HEK293T (cell line): ENCODE results near the gene OGDH.

Experiments
- CTCF ChIA-PET: fragments of 350-600 bp; formaldehyde crosslinking; extraction: SDS; loops from one replicate; lab custom pipeline; 2021; ENCODE audit warnings: antibody characterized with exemption, inconsistent platforms; lab: Yijun Ruan, JAX
- POLR2A ChIA-PET: fragments of 350-600 bp; formaldehyde crosslinking; extraction: SDS; loops from one replicate; lab custom pipeline; 2020; ENCODE audit warnings: antibody characterized with exemption, inconsistent platforms; lab: Yijun Ruan, JAX
- DNase-seq: peaks from one replicate; pipeline ENCODE4 v3.0.0; 2012; ENCODE audit warnings: mixed read lengths; ENCODE audit errors: extremely low spot score
- ARNT ChIP-seq: fragments of 450-650 bp; IDR thresholded peaks from 2 replicates; pipeline ENCODE4 v1.6.1; 2017; ENCODE audit warnings: mild to moderate bottlenecking
- BHLHE40 ChIP-seq: fragments of 450-650 bp; IDR thresholded peaks from 2 replicates; pipeline ENCODE4 v1.6.1; 2016; ENCODE audit warnings: mild to moderate bottlenecking, moderate library complexity, borderline replicate concordance
- CTBP1 ChIP-seq: fragments of 450-650 bp; IDR thresholded peaks from 2 replicates; pipeline ENCODE4 v1.6.1; 2016; ENCODE audit warnings: borderline replicate concordance
- ELF4 ChIP-seq: fragments of 450-650 bp; IDR thresholded peaks from 2 replicates; pipeline ENCODE4 v1.6.1; 2017; ENCODE audit warnings: antibody characterized with exemption
- FOXA1 ChIP-seq: fragments of 450-650 bp; IDR thresholded peaks from 2 replicates; pipeline ENCODE4 v1.6.1; 2016; ENCODE audit warnings: mild to moderate bottlenecking
- FOXK2 ChIP-seq: fragments of 450-650 bp; IDR thresholded peaks from 2 replicates; pipeline ENCODE4 v1.6.1; 2016; ENCODE audit warnings: mild to moderate bottlenecking
- FOXM1 ChIP-seq: fragments of 450-650 bp; IDR thresholded peaks from 2 replicates; pipeline ENCODE4 v1.6.1; 2017; ENCODE audit warnings: mild to moderate bottlenecking, borderline replicate concordance
- HDGF ChIP-seq: fragments of 450-650 bp; IDR thresholded peaks from 2 replicates; pipeline ENCODE4 v1.6.1; 2017; ENCODE audit warnings: antibody characterized with exemption, borderline replicate concordance
- L3MBTL2 ChIP-seq: fragments of 450-650 bp; conservative IDR thresholded peaks from 2 replicates; pipeline ENCODE4 v1.6.1; 2016; ENCODE audit warnings: mild to moderate bottlenecking
- LEF1 ChIP-seq: fragments of 450-650 bp; IDR thresholded peaks from 2 replicates; pipeline ENCODE4 v1.6.1; 2017; ENCODE audit warnings: mild to moderate bottlenecking, borderline replicate concordance
- NFRKB ChIP-seq: fragments of 450-650 bp; IDR thresholded peaks from 2 replicates; pipeline ENCODE4 v1.6.1; 2016; ENCODE audit warnings: mild to moderate bottlenecking, moderate library complexity
- PKNOX1 ChIP-seq: fragments of 450-650 bp; IDR thresholded peaks from 2 replicates; pipeline ENCODE4 v1.6.1; 2016
- SP1 ChIP-seq: fragments of 450-650 bp; IDR thresholded peaks from 2 replicates; pipeline ENCODE4 v1.6.1; 2017
- SUZ12 ChIP-seq: fragments of 450-650 bp; IDR thresholded peaks from 2 replicates; pipeline ENCODE4 v1.6.1; 2016; ENCODE audit warnings: mild to moderate bottlenecking
- TARDBP ChIP-seq: fragments of 450-650 bp; IDR thresholded peaks from 2 replicates; pipeline ENCODE4 v1.6.1; 2016
- ZNF384 ChIP-seq: fragments of 450-650 bp; IDR thresholded peaks from 2 replicates; pipeline ENCODE4 v1.6.1; 2016

The OGDH gene

GRCh38 chr7:44752822-44753221 lies 146.4 kb downstream of the OGDH start:
- DNase-seq: no peak
- CTCF ChIA-PET: interaction anchor here (0.7 kb wide), 1 partner anchor 220 kb away, joined by 3 read pairs; no protein-coding TSS in a partner anchor
- TF ChIP-seq BHLHE40 (no peak), ELF4 (no peak), FOXK2 (no peak), SP1 (no peak), ARNT (no peak), SUZ12 (no peak), FOXM1 (no peak), FOXA1 (no peak), TARDBP (no peak), HDGF (no peak), NFRKB (no peak), CTBP1 (no peak), LEF1 (no peak), PKNOX1 (no peak), L3MBTL2 (no peak), ZNF384 (no peak)
- POLR2A ChIA-PET: no interaction called here

- ChIA-PET POLR2A (no interaction called here), CTCF (interaction anchor here (0.7 kb wide), 1 partner anchor 559 kb away, joined by 4 read pairs; no protein-coding TSS in a partner anchor)
- DNase-seq: no peak
- no peak for TF ChIP-seq SUZ12
- no peak for TF ChIP-seq ZNF384
- no peak for TF ChIP-seq BHLHE40
- TF ChIP-seq LEF1: no peak
- no peak for TF ChIP-seq TARDBP
- TF ChIP-seq FOXM1: no peak
- TF ChIP-seq NFRKB: no peak
- TF ChIP-seq ELF4: no peak
- no peak for TF ChIP-seq HDGF
- no peak for TF ChIP-seq FOXA1
- no peak for TF ChIP-seq FOXK2
- no peak for TF ChIP-seq CTBP1
- no peak for TF ChIP-seq PKNOX1
- no peak for TF ChIP-seq ARNT
- no peak for TF ChIP-seq L3MBTL2
- TF ChIP-seq SP1: no peak
Measured at GRCh38 chr7:44754802-44755697, 148.6 kb downstream of the OGDH start.

GRCh38 chr7:44755698-44756627 lies 149.5 kb downstream of the OGDH start:
- CTCF ChIA-PET: no interaction called here
- no peak for DNase-seq
- POLR2A ChIA-PET: no interaction called here
- no peak for TF ChIP-seq FOXK2
- no peak for TF ChIP-seq BHLHE40
- TF ChIP-seq ELF4: no peak
- no peak for TF ChIP-seq HDGF
- no peak for TF ChIP-seq ZNF384
- TF ChIP-seq FOXA1: no peak
- no peak for TF ChIP-seq ARNT
- TF ChIP-seq NFRKB: no peak
- no peak for TF ChIP-seq L3MBTL2
- no peak for TF ChIP-seq TARDBP
- no peak for TF ChIP-seq PKNOX1
- TF ChIP-seq CTBP1: no peak
- TF ChIP-seq FOXM1: no peak
- no peak for TF ChIP-seq LEF1
- no peak for TF ChIP-seq SUZ12
- no peak for TF ChIP-seq SP1

GRCh38 chr7:44756904-44757303 lies 150.5 kb downstream of the OGDH start:
- no peak for TF ChIP-seq FOXM1
- no peak for TF ChIP-seq LEF1
- TF ChIP-seq HDGF: no peak
- no peak for TF ChIP-seq FOXK2
- no peak for TF ChIP-seq TARDBP
- no peak for TF ChIP-seq ELF4
- TF ChIP-seq L3MBTL2: no peak
- no peak for TF ChIP-seq CTBP1
- no peak for TF ChIP-seq NFRKB
- TF ChIP-seq SP1: no peak
- TF ChIP-seq FOXA1: no peak
- no peak for TF ChIP-seq ARNT
- no peak for TF ChIP-seq ZNF384
- no peak for TF ChIP-seq PKNOX1
- TF ChIP-seq BHLHE40: no peak
- TF ChIP-seq SUZ12: no peak
- ChIA-PET POLR2A (no interaction called here), CTCF (no interaction called here)
- no peak for DNase-seq

- no peak for DNase-seq
- no peak for TF ChIP-seq FOXA1
- TF ChIP-seq PKNOX1: no peak
- no peak for TF ChIP-seq NFRKB
- TF ChIP-seq SP1: no peak
- no peak for TF ChIP-seq BHLHE40
- no peak for TF ChIP-seq TARDBP
- TF ChIP-seq SUZ12: no peak
- no peak for TF ChIP-seq FOXM1
- no peak for TF ChIP-seq FOXK2
- no peak for TF ChIP-seq ELF4
- no peak for TF ChIP-seq HDGF
- no peak for TF ChIP-seq CTBP1
- no peak for TF ChIP-seq ZNF384
- TF ChIP-seq LEF1: no peak
- no peak for TF ChIP-seq L3MBTL2
- TF ChIP-seq ARNT: no peak
- POLR2A ChIA-PET: no interaction called here
- CTCF ChIA-PET: no interaction called here
Measured at GRCh38 chr7:44757311-44757710, 150.9 kb downstream of the OGDH start.
